Mammary epithelial cell (primary cell): ENCODE data around the gene PHB1.

Experiments
- CTCF ChIP-seq, 2 donors: IDR thresholded peaks in 1 of 2; conservative IDR thresholded peaks in 1 of 2; 2 replicates each; pipeline ENCODE4 v1.5.1; 2011 to 2012; ENCODE audit warnings: inconsistent platforms in 2 of 2, low read length in 2 of 2, mild to moderate bottlenecking in 2 of 2, control low read depth in 1 of 2, low read depth in 1 of 2; ENCODE audit not compliant: insufficient read depth in 1 of 2; ENCODE audit errors: extremely low read depth in 1 of 2
- EZH2 ChIP-seq: IDR thresholded peaks from 2 replicates; pipeline ENCODE4 v1.6.1; 2012; ENCODE audit warnings: low read length, inconsistent platforms, borderline replicate concordance

DNA sequence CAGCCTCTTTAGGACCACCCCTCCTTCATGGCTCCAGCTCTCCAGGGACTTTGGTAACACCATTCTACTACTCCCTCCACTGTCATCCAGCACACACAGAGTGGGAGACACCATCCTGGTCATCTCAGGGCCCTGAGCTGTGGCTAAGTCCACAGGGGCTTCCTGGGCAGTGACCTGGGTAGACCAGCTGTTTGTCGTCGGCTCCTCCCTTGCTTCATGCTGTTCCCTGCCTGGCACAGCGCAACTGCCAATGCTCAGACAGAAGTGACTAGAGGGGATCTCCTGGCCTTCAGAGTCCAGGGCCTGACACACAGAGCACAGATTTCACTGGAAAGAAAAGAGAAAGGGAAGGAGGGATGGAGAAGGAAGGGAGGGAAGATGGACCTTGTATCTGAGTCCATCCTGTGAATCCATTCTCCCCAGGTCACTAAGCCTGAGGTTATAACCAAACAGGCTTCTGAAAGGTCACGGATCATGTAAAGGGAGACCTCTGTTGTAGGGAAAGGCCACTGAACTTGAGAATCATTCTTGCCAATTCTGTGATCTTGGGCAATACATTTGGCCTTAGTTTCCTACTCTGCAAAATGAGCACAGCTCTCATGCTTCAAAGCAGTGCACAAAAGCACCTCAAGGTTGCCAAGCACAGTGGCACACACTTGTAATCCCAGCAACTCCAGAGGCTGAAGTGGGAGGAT, 18.5 kb upstream of the PHB1 start:
- TF ChIP-seq CTCF (conservative IDR thresholded peaks at IDR 0.05 in 1 of 2, IDR thresholded peaks at IDR 0.05 in 1 of 2; ENCODE audit: extremely low read depth in 1 of 2, insufficient read depth in 1 of 2, low read depth in 1 of 2, low read length in 2 of 2) (no peak), EZH2 (no peak)
